Testis (tissue), 3 donors: ENCODE measurements around the gene GUCA1A. TPM values are rescaled to one million over a fixed set of nuclear protein-coding genes. Genes with fewer than 3 reads are reported as not detected.
"Not testable (repeated sequence)": the region's sequence is repeated elsewhere in the genome, so short reads cannot be mapped to it uniquely, and the experiment has no call there.

Experiments
- DNase-seq: peaks from one replicate; pipeline ENCODE4 v3.0.0-alpha.2; 2019
- H3K27ac ChIP-seq, 2 donors: fragments of 200-600 bp; sonication (generic); one replicate each; pipeline ENCODE4 v1.5.1; 2019
- H3K27me3 ChIP-seq: fragments of 200-600 bp; sonication (generic); one replicate; pipeline ENCODE4 v1.5.1; 2019
- H3K36me3 ChIP-seq: fragments of 200-600 bp; sonication (generic); one replicate; pipeline ENCODE4 v1.5.1; 2017; ENCODE audit warnings: low read depth; ENCODE audit errors: missing control alignments
- H3K4me1 ChIP-seq: fragments of 200-600 bp; sonication (generic); one replicate; pipeline ENCODE4 v1.5.1; 2019
- H3K4me3 ChIP-seq, 2 donors: fragments of 200-600 bp; sonication (generic); one replicate each; pipeline ENCODE4 v1.5.1; 2017 to 2019
- H3K9me3 ChIP-seq: fragments of 200-600 bp; sonication (generic); one replicate; pipeline ENCODE4 v1.5.1; 2017
- CTCF ChIP-seq, 3 experiments: fragments of 450-650 bp in 2 of 3; fragments of 200-600 bp in 1 of 3; sonication (generic) in 1 of 3; IDR thresholded peaks; one replicate each; pipeline ENCODE4 v1.5.1; 2016 to 2019; ENCODE audit warnings: antibody characterized with exemption in 3 of 3, mild to moderate bottlenecking in 2 of 3, moderate library complexity in 1 of 3
- POLR2A ChIP-seq: fragments of 450-650 bp; IDR thresholded peaks from one replicate; pipeline ENCODE4 v1.6.1; 2017; ENCODE audit warnings: antibody characterized with exemption, mild to moderate bottlenecking, moderate library complexity
- WGBS, 2 donors: methylation state at CpG; one replicate each; pipeline ENCODE4 v1.1.5; 2018; 5-methylcytosine and 5-hydroxymethylcytosine counted together
- intact Hi-C: fragments of 100-400 bp; cut with DNase I; formaldehyde crosslinking; loops from one replicate; pipeline ENCODE4 v1.15.1; 2023; ENCODE audit warnings: low total_unique reads
- polyA plus RNA-seq: library from polyadenylated mRNA; stranded (reverse); fragments of 350-450 nt; fragmentation: Illumina TruSeq; extraction: RNeasy Lipid Tissue Mini Kit (QIAGEN cat#74804); gene quantifications from one replicate; pipeline ENCODE4 v1.2.3, GENCODE V29; 2014; ENCODE audit warnings: low read depth, low replicate concordance; ENCODE audit not compliant: insufficient read depth
- total RNA-seq, 2 donors: library from RNA; depleted of rRNA; stranded (reverse); fragments of >200 nt; gene quantifications; one replicate each; pipeline ENCODE4 v1.2.3, GENCODE V29; 2016

GUCA1A gene
- total and polyA plus RNA-seq, 3 donors from 2014 or later, result 6.7 to 47.0 (median 44.2) TPM

- H3K4me3 ChIP-seq, result no peak overlapping the region
- WGBS, 2 donors, result 80 to 82% methylated on average over 6 of the region's 6 CpGs
- intact Hi-C loops, result no loop called here
- no peak for DNase-seq
- no peak overlapping the region for H3K27ac ChIP-seq
- H3K27me3 ChIP-seq, result no peaks in the 10 kb centered on the region
- H3K4me1 ChIP-seq, result no peaks in the 10 kb centered on the region
- no peak for TF ChIP-seq POLR2A
- no peak for TF ChIP-seq CTCF (IDR thresholded peaks at IDR 0.05)
- H3K36me3 ChIP-seq, result no peaks in the 10 kb centered on the region
- H3K9me3 ChIP-seq, result no peaks in the 10 kb centered on the region
Observed at GRCh38 chr6:42188406-42188805, 15.2 kb downstream of the GUCA1A start.

- no peak overlapping the region for H3K27ac ChIP-seq
- no peak for TF ChIP-seq CTCF (IDR thresholded peaks at IDR 0.05)
- TF ChIP-seq POLR2A, result no peak
- H3K4me1 ChIP-seq, result no peaks in the 10 kb centered on the region
- H3K9me3 ChIP-seq, result no peaks in the 10 kb centered on the region
- intact Hi-C loops, result no loop called here
- 76 to 83% methylated on average over 5 of the region's 5 CpGs for WGBS, 2 donors
- no peaks in the 10 kb centered on the region for H3K36me3 ChIP-seq
- DNase-seq, result no peak
- no peaks in the 10 kb centered on the region for H3K27me3 ChIP-seq
- no peak overlapping the region for H3K4me3 ChIP-seq
Observed at GRCh38 chr6:42190554-42191183, 17.5 kb downstream of the GUCA1A start.

GRCh38 chr6:42192385-42192784, 19.2 kb downstream of the GUCA1A start:
- intact Hi-C loops, result not testable (repeated sequence)

GRCh38 chr6:42193491-42193894, 20.3 kb downstream of the GUCA1A start:
- no peak for DNase-seq
- H3K4me1 ChIP-seq, result no peaks in the 10 kb centered on the region
- 69 to 77% methylated on average over 8 of the region's 8 CpGs for WGBS, 2 donors
- intact Hi-C loops, result no loop called here
- H3K36me3 ChIP-seq, result no peaks in the 10 kb centered on the region
- no peaks in the 10 kb centered on the region for H3K27me3 ChIP-seq
- H3K9me3 ChIP-seq, result no peaks in the 10 kb centered on the region
- TF ChIP-seq POLR2A (no peak), CTCF (IDR thresholded peaks at IDR 0.05) (no peak)
- H3K4me3 ChIP-seq, result no peak overlapping the region
- no peak overlapping the region for H3K27ac ChIP-seq

More at GRCh38 chr6:42192385-42192784, 19.2 kb downstream of the GUCA1A start:
- H3K36me3 ChIP-seq, H3K27me3 ChIP-seq, H3K4me1 ChIP-seq, DNase-seq, H3K4me3 ChIP-seq, H3K9me3 ChIP-seq, H3K27ac ChIP-seq: not testable (repeated sequence)
- WGBS, 2 donors, result 89 to 98% methylated on average over 5 of the region's 5 CpGs

GRCh38 chr6:42194056-42194455, 20.9 kb downstream of the GUCA1A start:
- no peak for DNase-seq
- no peak for TF ChIP-seq CTCF (IDR thresholded peaks at IDR 0.05)
- TF ChIP-seq POLR2A, result no peak
- 93 to 94% methylated on average over 5 of the region's 5 CpGs for WGBS, 2 donors
- no peak overlapping the region for H3K4me3 ChIP-seq
- no peaks in the 10 kb centered on the region for H3K9me3 ChIP-seq
- intact Hi-C loops, result no loop called here
- no peak overlapping the region for H3K27ac ChIP-seq
- no peaks in the 10 kb centered on the region for H3K4me1 ChIP-seq
- no peaks in the 10 kb centered on the region for H3K27me3 ChIP-seq
- H3K36me3 ChIP-seq, result no peaks in the 10 kb centered on the region
